Islet precursor cell (in vitro differentiated cells): ENCODE data around the gene TMEM135.
"Not testable (repeated sequence)": the region's sequence is repeated elsewhere in the genome, so short reads cannot be mapped to it uniquely, and the experiment has no call there.

Experiments used
- DNase-seq: peaks from one replicate; pipeline ENCODE4 v3.0.0-alpha.2; 2018

TMEM135 gene

DNA sequence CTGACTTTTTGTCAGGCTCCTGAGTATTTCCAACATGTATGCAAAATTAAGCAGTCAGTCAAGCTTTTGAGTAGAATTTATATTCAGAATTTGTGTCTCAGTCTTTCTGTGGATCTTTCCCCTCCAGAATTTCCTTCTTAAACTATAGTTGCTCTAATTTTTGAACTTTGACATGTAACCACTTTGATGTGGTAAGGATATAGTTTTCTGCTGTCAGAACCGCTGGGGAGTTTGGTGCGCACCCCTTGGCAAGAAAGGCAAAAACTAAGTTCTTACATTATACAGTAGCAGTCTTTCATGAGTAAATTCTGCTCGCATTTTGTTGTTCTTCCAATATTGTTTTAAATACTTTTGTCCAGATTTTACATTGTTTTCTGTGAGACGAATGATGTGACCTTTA, 105.9 kb downstream of the TMEM135 start:
- no peak for DNase-seq

DNA sequence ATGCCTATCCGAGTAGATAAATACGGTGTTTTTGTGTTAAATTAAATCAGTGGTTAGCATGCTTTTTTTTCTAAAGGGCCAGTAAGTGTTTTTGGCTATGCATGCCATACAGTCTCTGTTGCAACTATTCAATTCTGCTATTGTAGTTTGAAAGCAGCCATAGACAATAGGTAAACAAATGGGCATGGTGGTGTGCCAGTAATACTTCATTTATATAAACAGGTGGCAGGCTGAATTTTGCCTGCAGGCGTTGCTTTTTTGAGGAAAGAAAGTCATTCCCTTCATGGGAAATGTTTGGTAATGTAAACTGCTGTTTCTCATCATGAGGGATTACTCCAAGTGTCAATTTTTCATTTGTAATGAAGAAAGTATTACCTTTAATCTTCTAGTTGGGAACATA, 106.5 kb downstream of the TMEM135 start:
- DNase-seq: no peak

DNA sequence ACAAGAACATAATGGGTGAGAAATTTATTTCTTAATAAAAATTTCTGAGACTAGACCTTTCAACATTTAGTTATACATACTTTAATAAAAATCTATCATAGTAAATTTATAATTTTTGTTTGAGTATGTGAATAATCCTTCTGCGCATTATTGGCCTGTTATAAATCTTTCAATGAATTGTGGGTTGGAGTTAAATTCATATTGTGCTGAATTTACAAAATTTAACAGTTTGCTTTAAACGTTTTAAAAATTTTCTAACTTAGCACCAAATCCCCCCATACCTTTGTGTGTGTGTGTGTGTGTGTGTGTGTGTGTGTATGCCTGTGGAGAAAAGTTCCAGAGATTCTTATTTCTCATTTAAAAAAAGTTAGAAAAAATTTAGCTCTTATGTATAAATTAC, 111.0 kb downstream of the TMEM135 start:
- DNase-seq: no peak

DNA sequence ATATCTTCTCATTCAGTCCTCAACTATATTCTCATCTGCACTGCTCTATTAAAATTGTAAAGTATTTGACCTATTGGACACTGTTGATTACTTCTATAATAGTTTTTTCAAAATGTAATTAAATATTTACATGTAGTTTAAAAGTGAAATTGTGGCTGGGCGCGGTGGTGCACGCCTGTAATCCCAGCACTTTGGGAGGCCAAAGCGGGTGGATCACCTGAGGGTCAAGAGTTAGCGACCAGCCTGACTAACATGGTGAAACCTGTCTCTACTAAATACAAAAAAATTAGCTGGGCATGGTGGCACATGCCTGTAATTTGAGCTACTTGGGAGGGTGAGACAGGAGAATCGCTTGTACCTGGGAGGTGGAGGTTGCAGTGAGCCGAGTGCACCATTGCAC, 112.0 kb downstream of the TMEM135 start:
- DNase-seq: not testable (repeated sequence)

DNA sequence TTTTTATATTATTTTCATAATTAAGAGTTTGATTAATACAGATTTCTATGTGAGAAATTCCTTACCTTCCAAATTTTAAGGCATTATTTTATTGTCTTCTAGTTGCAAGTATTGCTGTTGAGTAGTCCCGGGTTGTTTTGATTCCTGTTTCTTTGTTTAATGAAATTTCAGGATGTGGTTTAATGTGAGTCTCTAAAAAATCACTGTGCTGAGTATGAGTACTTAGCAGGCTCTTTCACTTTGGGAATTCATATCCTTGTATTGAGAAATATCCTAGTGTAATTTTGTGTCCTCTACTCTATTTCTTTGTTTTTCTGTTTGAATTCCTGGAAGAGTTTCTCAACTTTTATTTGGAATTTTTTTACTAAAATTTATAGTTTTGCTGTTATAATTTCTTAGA, 113.2 kb downstream of the TMEM135 start:
- no peak for DNase-seq

DNA sequence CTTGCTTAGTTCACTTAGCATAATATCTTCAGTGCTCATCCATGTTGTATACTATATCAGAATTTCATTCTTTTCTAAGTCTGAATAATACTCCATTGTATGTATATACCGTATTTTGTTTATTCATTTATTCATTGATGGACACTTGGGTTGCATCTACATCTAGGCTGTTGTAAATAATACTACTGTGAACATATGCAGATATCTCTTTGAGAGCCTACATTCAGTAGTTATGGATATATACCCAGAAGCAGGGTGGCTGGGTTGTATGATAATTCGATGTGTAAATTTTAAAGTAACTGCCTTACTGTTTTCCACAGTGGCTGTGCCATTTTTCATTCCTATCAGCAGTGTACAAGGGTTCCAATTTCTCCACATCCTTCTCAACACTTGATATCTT, 116.5 kb downstream of the TMEM135 start:
- DNase-seq: no peak

DNA sequence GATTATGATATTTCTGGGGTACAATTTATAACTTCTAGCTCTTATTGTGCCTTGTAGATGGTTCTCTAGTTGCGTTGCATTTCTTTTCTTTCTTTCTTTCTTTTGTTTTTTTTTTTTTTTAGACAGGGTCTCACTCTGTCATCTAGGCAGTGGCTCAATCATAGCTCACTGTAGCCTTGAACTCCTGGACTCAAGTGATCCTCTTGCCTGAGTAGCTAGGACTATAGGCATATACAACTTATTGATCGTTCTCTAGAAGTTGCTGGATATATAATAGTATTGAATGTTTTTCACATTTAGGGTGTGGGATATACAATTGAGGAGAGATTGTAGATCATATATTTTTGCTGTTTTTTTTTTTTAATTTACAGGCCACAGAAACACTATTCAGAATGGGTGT, 119.2 kb downstream of the TMEM135 start:
- no peak for DNase-seq

DNA sequence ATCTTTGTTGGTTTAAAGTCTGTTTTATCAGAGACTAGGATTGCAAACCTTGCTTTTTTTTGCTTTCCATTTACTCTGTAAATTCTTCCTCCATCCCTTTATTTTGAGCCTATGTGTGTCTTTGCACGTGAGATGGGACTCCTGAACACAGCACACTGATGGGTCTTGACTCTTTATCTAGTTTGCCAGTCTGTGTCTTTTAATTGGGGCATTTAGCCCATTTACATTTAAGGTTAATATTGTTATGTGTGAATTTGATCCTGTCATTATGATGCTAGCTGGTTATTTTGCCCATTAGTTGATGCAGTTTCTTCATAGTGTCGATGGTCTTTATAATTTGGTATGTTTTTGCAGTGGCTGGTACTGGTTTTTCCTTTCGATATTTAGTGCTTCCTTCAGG, 131.3 kb downstream of the TMEM135 start:
- not testable (repeated sequence) for DNase-seq

DNA sequence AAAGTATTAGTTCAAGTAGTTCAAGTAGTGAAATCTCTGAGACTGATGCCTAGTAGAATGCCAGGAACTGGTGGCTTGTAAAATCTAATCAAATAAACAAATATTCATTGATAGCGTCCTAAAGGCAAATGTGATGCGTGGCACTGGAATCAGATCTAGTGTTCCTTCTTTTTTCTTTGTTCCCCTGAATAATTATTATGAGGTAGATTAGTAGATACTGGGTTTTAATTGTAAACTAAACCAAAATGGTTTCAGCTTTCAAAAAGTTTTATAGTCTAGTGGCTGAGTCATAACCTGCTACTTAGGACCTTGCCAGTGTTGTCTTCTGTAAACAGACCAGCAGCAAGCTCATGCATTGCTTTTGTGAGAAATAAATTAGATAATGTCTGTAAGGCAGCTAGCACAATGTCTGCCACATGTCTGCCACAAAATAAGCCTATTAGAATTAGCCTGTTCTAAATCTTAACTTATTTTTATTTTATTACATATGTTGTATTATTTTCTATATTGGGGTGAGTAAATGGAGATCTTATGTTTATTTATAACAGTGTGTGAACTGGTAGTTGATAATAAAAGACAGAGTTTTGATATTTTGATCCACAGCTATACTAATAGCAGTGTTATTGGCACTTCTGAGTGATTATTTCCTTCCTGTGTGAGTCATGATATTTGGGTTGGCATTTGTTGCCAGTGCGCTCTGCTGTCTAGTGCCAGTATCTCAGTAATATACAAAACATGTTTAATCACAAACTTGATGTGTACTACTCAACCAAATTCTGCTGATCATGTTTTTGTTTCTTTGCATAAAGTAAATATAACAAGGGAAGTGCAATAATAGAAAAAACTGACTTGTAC, 135.7 kb downstream of the TMEM135 start:
- DNase-seq: no peak

DNA sequence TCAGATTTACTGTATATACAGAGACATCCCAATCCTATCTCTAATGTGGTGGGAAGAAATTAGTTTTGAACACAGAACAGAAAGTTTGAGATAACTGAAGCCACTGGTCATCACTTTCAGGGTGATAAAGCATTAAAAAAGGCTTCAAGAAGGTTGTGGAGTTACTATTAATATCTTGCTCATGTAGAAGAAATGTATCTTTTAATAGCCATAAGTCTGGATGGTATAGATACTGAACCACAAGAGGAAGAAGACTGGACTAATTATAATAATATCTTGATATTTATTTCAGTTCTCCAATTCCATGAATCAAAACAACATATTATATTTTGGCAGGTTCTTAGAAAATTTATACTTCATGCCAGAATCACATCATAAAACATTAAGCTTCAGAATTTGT, 137.1 kb downstream of the TMEM135 start:
- DNase-seq: no peak

DNA sequence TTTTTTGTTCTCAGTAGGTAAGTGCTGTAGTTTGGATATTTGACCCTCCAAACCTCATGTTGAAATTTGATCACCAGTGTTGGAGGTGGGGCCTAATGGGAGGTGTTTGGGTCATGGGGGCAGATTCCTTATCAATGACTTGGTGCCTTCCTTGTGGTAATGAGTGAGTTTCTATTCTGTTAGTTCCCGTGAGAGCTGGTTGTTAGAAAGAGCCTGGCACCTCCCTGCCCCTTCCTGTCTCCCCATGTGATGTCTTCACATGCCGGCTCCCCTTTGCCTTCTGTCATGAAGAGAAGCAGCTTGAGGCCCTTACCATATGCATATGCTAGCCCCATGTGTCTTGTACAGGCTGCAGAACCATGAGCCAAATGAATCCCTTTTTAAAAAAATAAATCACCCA, 138.3 kb downstream of the TMEM135 start:
- no peak for DNase-seq

DNA sequence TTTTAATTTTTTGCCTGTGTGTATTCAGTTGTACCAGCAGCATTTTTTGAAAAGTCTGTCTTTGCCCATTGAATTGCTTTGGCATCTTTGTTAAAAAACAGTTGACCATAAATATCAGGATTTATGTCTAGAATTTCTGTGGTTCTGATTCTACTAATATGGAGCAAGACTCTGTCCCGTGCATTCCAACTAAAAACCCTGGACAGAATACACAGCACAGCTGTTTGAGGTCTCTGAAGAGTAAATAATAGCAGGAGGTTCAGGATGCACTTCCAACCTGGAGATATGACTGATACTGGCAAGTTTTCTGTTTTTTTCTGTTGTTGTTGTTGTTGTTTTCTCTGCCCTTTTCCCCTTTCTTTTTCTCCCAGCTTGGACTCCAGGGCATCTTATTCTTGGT, 141.9 kb downstream of the TMEM135 start:
- DNase-seq: no peak

DNA sequence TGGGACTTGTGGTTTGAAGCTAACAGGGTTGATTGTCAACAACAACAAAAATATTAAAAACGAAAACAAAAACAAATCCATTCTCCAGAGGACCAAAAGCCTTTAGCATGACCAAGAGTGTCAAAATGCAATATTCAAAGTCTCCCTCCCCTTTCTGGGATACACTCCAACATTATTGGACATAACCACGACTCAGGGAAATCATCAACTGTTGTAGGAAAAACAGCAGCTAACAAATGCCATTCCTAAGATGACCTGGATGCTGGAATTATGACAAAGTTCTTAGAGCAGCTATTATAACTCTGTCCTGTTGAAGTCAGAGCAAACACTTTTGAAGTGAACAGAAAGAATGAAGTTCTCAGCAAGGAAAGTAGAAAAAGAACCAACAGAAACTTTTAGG, 143.0 kb downstream of the TMEM135 start:
- DNase-seq: no peak

DNA sequence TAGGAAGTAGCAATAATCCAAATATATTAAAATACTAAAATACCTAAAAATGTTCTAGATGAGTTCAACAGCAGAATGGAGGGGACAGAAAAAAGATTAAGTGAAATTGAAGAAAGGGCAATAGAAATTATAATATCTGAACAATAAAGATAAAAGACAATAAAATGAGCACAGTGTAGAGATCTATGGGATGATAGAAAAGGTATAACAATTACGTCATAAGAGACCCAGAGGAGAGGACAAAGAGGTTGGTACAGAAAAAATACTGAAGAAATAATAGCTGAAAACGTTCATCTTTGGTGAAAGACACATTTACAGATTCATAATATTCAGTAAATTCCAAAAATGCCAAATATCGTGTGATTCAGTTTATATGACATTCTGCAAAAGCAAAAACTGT, 143.4 kb downstream of the TMEM135 start:
- DNase-seq: no peak

DNA sequence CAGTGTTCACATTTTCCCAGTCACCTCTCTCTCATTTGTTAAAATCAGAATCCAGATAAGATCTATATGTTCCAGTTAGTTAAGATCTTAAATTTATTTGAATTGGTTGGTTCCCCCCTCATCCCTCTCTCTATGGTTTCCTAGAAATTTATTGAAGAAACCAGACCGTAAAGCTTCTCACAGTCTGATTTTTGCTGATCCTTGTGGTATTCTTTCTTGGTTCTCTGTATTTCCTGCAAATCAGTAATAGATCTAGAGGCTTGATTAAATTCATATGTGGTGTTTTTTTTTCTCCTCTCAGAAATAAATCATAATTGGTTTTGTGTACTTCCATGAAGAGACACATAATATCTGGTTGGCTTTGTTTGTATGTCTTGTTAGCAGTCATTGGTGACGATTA, 147.5 kb downstream of the TMEM135 start:
- no peak for DNase-seq

DNA sequence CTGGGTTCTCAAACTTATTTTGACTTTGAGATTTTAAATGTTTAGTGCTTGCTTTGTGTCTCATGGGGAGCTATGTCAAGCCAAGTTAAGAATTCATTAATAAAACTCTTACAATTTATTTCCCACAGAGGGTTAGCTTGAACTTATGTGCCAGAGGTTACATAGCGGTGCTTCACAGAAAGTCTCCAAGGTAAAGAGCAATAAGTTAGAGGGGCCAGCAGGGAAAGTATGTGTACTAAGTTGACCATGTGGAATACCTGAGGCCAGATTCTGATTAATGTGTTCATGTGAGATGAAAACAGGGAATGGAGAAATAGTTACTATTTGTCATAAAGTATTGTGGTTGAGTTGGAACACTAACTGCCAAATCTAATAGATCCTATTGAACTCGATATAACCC, 149.3 kb downstream of the TMEM135 start:
- DNase-seq: no peak

DNA sequence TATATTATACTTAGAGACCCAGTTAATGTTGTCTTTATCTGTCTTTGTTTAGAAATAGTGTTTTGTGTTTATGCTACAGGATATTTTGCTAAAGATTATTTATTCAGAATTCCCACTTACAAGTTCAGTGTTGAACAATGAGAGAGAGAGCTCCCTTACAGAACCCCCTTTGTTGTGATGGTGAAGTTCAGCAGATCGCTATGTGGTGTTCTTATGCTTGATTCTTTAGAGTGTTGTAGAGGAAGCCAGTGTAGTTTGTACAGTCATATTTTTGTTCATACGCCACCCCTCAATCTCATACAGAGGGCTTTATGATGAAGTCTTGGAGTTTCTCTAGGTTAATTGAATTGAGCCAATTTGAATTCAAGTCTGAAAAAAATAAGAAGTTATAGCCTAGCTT, 150.2 kb downstream of the TMEM135 start:
- DNase-seq: no peak

DNA sequence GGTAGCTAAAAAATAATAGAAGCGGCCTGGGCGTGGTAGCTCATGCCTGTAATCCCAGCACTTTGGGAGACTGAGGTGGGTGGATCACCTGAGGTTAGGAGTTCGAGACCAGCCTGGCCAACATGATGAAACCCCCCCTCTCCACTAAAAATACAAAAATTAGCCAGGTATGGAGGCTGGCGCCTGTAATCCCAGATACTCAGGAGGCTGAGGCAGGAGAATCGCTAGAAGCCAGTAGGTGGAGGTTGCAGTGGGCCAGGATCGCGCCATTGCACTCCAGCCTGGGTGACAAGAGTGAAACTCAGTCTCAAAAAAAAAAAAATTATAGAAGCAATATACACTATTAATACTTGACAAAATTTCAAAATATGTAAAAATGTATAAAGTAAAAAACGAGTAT, 150.7 kb downstream of the TMEM135 start:
- DNase-seq: not testable (repeated sequence)

DNA sequence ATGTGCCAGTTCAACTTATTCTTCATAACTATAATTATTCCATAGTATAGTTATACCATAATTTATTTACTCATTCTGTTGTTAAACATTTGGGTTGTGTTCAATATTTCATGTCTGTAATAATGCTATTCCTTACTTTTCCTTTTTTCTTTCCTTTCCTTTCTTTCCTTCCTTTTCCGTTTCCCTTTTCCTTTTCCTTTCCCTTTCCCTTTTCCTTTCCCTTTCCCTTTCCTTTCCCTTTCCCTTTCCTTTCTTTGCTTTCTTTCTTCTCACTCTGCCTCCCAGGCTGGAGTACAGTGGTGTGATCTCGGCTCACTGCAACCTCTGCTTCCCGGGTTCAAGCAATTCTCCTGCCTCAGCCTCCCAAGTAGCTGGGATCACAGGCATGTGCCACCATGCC, 151.2 kb downstream of the TMEM135 start:
- not testable (repeated sequence) for DNase-seq

DNA sequence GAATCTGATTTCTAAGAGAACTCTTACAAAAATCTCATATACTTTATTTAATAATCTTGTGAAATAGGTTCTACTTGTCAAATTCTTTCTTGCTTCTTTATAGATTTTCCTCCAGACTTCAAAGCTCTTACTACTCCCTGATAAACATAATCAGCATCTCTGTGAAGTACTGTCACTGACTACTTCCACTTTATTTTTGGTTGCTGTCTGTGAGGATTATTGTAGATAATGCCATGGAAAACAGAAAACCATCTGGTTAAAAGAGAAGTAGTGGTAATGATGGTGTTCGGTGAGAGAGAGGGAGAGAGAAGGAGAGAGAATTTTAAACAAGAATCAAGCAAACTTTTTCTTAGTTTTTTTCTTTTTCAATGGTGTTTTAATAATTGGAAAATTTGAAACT, 152.3 kb downstream of the TMEM135 start:
- no peak for DNase-seq

DNA sequence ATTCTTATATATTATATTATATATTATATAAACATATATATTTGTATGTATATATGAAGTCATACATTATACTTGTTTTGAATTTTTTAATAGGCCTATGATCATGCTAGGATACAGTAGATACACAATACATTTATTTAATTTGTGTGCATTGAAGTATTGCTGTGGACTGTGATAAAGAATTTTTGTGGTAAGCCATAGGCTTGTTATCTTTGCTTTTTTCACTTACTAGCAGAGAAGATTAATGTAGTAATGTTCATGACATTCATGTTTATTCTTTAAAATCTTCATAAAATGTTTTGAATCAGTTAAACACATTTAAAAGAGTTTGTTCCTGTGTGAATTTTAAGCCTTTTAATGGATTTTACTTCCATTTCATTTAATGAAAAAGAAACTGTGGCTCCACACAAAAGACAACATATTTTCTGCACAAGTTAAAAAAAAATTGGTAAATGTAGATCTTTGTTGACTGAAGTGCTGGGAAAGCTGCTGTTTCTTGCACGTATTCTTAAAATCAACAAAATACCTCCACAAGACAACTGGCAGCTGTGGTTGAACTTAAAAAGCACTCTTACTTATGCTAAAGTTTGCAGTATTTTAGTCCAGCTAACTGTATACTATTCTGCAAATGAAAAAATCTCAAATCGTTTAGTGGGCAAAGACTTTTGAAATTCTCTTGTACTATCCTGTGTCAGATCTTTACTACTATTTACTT, 156.2 kb downstream of the TMEM135 start:
- DNase-seq: no peak

DNA sequence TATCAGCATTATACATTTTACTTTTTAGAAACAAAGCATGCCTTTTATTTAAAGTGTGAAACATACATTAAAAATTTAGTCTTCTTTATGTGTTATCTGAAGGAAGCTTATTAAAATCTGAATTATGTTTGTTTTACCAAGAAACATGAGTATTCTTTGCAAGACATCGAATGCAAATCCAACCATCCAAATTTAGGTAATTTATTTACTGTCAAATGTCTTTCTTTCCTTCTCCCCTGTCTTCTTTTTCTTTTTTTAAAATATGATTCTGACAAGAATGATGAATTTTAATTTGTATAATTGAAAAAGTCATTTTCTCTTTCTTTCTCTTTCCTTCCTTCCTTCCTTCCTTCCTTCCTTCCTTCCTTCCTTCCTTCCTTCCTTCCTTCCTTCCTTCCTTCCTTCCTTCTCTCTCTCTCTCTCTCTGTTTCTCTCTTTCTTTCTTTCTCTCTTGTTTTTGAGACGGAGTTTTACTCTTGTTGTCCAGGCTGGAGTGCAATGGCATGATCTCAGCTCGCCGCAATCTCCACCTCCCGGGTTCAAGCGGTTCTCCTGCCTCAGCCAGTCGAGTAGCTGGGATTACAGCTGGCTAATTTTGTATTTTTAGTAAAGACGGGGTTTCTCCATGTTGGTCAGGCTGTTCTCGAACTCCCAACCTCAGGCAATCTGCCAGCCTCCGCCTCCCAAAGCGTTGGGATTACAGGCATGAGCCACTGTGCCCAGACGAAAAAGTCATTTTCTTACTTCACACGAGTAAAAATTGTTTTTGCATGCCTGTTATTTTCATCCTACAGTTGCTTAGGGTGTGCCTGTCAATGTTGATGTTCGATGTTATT, 157.5 kb downstream of the TMEM135 start:
- DNase-seq: no peak

DNA sequence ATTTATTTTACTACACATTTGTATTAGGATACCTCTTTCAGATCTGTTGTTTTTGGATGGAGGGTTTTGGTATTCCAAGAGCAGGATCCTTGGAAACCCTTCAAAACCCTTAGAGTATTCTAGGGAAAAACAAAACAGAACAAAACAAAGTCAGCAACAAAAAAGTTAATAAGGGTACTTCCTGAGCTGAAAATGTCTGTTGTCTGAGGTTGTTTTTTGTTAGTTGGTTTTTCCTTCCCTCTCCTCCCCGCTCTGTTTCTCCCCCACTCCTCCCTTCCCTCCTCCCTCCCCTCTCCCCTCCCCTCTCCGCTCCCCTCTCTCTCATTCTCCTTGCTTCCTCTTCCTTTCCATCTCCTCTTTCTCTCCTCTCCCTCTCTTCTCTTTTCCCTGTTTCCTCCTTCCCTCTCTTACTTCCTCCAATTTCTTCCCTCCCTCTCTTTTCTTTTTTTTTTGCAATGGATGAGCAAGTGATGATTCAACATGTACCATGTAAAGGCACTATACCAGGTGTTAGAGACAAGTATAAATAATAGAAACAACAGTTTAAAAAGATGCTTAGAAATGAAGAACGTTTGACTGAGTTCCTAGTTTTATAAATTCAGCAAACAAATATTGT, 160.6 kb downstream of the TMEM135 start:
- DNase-seq: no peak
